WERI-Rb-1 (cell line): ENCODE measurements around the gene TMEM175.
"Not testable (repeated sequence)": the region's sequence is repeated elsewhere in the genome, so short reads cannot be mapped to it uniquely, and the experiment has no call there.

Experiments
- DNase-seq: peaks from one replicate; pipeline ENCODE4 v3.0.0-alpha.2; 2020
- H3K27ac ChIP-seq: fragments of 250-450 bp; sonication (Bioruptor Pico); 2 replicates; pipeline ENCODE4 v1.5.1; 2020; ENCODE audit warnings: mild to moderate bottlenecking, moderate library complexity
- H3K27me3 ChIP-seq: fragments of 250-450 bp; sonication (Bioruptor Pico); 2 replicates; pipeline ENCODE4 v1.5.1; 2021; ENCODE audit warnings: mild to moderate bottlenecking, low read depth, moderate library complexity; ENCODE audit not compliant: insufficient read depth, severe bottlenecking
- H3K36me3 ChIP-seq: fragments of 250-450 bp; sonication (Bioruptor Pico); 2 replicates; pipeline ENCODE4 v1.5.1; 2020; ENCODE audit warnings: mild to moderate bottlenecking, moderate library complexity
- H3K4me3 ChIP-seq: 2 replicates; pipeline ENCODE4 v1.5.1; 2011; ENCODE audit warnings: low read depth, mild to moderate bottlenecking, control low read depth, low read length
- H3K9me3 ChIP-seq: fragments of 250-450 bp; sonication (Bioruptor Pico); 2 replicates; pipeline ENCODE4 v1.5.1; 2021; ENCODE audit warnings: mild to moderate bottlenecking, moderate library complexity; ENCODE audit not compliant: severe bottlenecking
- CTCF ChIP-seq: IDR thresholded peaks from 2 replicates; pipeline ENCODE4 v1.5.1; 2011; ENCODE audit warnings: low read depth, mild to moderate bottlenecking, control low read depth, inconsistent platforms, low read length

The TMEM175 gene

GRCh38 chr4:996030-996996 is 64.1 kb downstream of the TMEM175 start:
- H3K36me3 ChIP-seq, result no peaks in the 10 kb centered on the region
- H3K27ac ChIP-seq, result no peak overlapping the region
- TF ChIP-seq CTCF, result no peak
- no peaks in the 10 kb centered on the region for H3K27me3 ChIP-seq
- H3K9me3 ChIP-seq, result no peaks in the 10 kb centered on the region
- no peak overlapping the region for H3K4me3 ChIP-seq
- no peak for DNase-seq

DNA sequence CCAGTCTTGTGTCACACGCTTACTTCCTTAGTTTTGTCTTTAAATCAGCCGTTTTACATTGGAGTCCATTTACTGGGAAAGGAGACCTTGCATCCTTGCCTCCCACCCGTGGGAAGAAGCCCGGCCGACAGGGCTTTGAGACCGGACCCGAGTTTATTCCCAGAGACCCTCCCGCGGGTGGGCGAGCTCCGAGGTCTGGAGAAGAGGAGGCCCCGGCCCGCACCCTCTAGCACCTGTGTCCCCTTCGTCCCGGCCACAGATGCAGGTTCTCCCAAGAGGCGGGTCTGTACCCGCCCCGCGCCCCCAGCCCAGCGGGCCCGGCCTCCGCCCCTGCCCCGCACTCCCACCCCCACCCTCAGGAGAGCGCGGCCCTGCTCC is 64.7 kb downstream of the TMEM175 start:
- no peak overlapping the region for H3K27ac ChIP-seq
- DNase-seq, result no peak
- no peaks in the 10 kb centered on the region for H3K27me3 ChIP-seq
- no peaks in the 10 kb centered on the region for H3K9me3 ChIP-seq
- H3K36me3 ChIP-seq, result no peaks in the 10 kb centered on the region
- peak overlapping the region; percentile 1; the same call in 1 of the 2 replicates for H3K4me3 ChIP-seq
- TF ChIP-seq CTCF, result no peak

GRCh38 chr4:997375-998071 is 65.3 kb downstream of the TMEM175 start:
- Histone ChIP-seq H3K9me3 (no peaks in the 10 kb centered on the region), H3K27ac (no peak overlapping the region), H3K27me3 (no peaks in the 10 kb centered on the region), H3K36me3 (no peaks in the 10 kb centered on the region), H3K4me3 (peak overlapping the region; percentile 73)
- TF ChIP-seq CTCF, result no peak
- DNase-seq, result no peak

DNA sequence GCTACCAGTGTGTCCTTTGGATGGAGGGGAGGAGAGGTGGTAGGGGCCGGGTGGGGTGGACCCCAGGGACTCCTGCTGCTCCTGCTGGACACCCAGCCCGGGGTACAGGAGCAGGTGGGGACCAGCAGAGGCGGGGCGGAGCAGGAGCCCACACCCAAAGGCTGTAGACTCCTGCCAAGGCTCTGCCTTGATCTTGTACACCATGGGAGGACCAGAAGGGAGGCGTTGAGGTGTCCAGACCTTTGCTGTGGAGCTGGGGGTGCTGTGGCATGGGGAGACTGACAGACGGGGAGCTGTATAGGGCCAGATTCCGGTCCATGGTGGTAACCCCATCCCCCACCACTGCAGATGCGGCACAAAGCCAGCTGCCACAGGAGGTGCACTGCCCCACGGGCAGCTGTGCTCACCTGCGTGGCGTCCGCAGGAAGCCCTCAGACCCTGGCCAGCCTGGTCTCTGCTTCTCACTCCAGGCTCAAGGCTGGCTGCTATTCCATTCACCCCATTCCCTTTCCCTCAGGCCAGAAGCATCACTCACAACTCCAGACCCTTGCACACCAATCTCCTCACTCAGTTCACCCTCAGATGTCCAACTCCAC is 65.9 kb downstream of the TMEM175 start:
- Histone ChIP-seq H3K4me3 (peak overlapping the region; percentile 73), H3K27me3 (no peaks in the 10 kb centered on the region)
- no peak for TF ChIP-seq CTCF

GRCh38 chr4:999240-999863 is 67.1 kb downstream of the TMEM175 start:
- not testable (repeated sequence) for H3K27me3 ChIP-seq, H3K36me3 ChIP-seq, DNase-seq, H3K9me3 ChIP-seq, H3K27ac ChIP-seq, H3K4me3 ChIP-seq

More for the DNA sequence above, 65.9 kb downstream of the TMEM175 start:
- DNase-seq, result no peak
- Histone ChIP-seq H3K27ac (no peak overlapping the region), H3K9me3 (no peaks in the 10 kb centered on the region), H3K36me3 (no peaks in the 10 kb centered on the region)
